GM19238 (cell line): ENCODE measurements around the gene RYK.
"Not testable (repeated sequence)": the region's sequence is repeated elsewhere in the genome, so short reads cannot be mapped to it uniquely, and the experiment has no call there.

ENCODE experiments used
- DNase-seq: peaks from one replicate; pipeline ENCODE4 v3.0.0; 2011; ENCODE audit warnings: low spot score; ENCODE audit not compliant: insufficient read length

Gene RYK

GRCh38 chr3:134216851-134217250, 33.8 kb downstream of the RYK start:
- DNase-seq: no peak

DNA sequence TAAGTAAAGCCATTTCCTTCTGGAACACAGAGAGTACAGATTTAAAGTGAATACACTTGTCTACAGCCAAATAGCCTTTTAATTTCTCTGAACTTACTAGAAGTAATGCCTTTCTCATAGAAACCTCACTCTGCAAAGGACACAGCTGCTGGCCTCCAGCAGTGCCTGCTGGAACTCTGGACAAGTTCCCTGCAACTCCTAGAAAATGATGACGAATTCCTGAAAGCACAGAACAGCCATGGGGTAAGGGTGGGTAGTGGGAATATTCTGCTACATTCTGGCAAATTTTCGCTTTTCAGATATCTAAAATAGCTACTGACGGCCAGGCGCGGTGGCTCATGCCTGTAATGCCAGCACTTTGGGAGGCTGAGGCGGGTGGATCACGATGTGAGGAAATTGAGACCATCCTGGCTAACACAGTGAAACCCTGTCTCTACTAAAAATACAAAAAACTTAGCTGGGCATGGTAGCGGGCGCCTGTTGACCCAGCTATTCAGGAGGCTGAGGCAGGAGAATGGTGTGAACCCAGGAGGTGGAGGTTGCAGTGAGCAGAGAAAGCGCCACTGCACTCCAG, 34.4 kb downstream of the RYK start:
- DNase-seq: no peak

DNA sequence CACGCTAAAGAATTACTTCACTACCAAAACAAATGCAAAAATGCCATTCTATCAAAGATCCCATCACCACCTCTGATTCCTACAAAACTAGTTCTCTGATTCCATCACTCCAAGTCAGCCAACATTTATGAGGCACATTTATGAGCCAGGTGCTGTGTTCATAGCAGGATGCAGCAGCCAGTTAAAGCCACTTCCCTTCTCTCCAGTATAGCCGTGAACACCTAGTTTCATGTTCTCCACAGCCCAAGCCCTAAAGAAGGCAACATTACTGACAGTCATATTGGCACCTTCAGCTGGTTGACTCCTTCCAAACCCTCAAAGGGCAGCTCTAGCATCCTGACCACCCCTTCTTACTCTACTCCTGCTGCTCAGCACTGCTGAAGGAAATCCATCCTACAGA, 36.4 kb downstream of the RYK start:
- DNase-seq: no peak

GRCh38 chr3:134212967-134213665, 37.5 kb downstream of the RYK start:
- DNase-seq: peak; percentile 23

GRCh38 chr3:134211797-134212196, 38.9 kb downstream of the RYK start:
- peak; percentile 11 for DNase-seq

GRCh38 chr3:134205451-134205850, 45.2 kb downstream of the RYK start:
- no peak for DNase-seq

DNA sequence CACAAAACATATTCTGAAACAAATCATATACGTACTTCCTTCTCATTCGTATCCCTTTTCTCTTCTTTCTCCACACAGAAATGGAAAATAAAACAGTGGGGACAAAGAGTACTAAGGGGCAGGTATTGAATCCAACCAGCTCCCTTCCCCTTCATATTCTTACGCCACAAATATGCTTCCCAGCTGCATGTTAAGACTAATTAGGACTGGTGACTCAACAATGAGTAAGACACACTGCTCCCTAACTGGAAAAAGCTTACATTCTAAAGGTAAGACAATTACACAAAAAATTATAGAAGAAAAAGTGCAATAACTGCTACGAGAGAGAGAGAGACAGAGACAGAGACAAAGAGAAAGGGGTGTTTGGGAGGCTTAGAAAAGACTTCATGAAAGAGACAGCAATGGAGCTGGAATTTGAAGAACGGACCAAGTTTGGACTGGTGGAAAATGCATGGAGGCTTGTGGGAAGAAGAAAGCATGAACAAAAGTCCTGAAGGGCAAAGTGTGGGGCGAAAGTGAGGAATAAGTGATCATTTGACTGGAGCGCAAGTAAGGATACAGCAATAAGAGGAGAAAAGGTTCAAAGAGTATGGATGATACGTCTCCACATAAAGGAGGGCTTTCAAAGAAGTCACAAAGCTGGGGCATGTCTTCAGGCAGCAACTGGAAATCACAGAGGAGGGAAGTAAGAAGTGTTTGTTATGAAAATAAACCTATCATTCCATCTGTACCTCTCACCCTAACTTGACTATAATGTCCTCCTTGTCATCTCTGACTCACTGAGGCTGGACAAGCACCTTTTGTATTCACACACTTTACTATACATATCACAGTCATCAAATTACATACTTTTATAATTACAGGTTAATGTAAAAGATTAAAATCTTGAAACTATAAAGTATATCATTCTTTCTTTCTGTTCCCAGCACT, 49.2 kb downstream of the RYK start:
- DNase-seq: no peak

DNA sequence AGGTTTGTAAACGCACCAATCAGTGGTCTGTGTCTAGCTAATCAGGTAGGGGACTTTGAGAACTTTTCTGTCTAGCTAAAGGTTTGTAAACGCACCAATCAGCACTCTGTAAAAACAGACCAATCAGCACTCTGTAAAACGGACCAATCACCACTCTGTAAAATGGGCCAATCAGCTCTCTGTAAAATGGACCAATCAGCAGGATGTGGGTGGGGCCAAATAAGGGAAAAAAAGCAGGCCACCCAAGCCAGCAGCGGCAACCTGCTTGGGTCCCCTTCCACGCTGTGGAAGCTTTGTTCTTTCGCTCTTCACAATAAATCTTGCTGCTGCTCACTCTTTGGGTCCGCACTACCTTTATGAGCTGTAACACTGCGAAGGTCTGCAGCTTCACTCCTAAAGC, 50.8 kb downstream of the RYK start:
- not testable (repeated sequence) for DNase-seq

- no peak for DNase-seq
Measured at GRCh38 chr3:134199240-134199639, 51.4 kb downstream of the RYK start.

GRCh38 chr3:134198414-134198813, 52.2 kb downstream of the RYK start:
- no peak for DNase-seq

DNA sequence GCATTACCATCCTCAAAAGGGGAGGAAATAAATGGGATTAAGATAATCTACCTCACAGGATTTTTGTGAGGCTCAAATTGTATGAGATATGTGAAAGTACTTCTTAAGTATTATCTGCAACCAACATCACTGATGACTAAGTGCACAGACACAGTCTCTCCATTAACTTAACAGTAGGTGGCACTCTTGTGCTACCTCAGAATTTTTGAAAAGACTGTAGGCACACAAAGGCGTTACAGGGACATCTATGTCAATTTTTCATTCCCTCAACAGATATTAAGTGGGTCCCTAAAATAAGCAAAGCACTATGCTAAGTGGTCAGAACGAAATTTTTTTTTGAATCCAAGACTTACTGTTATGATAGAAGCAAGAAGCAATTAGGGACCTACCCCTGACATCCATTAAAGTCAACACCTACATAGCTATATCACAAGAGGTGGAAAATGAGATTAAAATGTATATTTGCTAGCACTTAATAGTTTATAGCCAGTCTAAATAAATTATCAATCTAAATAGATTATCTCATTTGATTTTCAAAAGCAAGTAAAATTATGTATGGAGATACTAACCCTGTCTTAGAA, 52.9 kb downstream of the RYK start:
- no peak for DNase-seq

DNA sequence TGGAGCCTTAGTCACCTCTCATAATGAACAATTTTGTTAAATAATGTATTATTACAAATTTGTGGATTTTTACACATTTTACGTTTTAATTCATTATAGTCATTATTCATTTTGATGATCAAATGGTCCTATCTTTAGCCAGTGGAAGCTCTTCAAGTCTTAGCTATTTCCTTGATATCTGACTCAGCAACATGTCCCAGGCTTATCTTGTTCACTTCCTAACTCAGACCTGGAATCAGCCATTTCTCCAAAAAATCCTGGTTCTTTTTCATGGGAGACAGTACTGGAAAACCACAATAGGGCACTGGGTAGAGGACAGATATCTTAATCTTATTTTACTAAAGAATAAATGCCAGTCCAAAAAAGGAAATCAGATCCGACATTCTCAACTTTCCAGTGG, 56.4 kb downstream of the RYK start:
- DNase-seq: no peak

GRCh38 chr3:134190250-134190649, 60.4 kb downstream of the RYK start:
- DNase-seq: no peak

- DNase-seq: no peak
Measured at GRCh38 chr3:134189849-134190248, 60.8 kb downstream of the RYK start.

- DNase-seq: no peak
Measured at GRCh38 chr3:134186391-134186790, 64.3 kb downstream of the RYK start.

DNA sequence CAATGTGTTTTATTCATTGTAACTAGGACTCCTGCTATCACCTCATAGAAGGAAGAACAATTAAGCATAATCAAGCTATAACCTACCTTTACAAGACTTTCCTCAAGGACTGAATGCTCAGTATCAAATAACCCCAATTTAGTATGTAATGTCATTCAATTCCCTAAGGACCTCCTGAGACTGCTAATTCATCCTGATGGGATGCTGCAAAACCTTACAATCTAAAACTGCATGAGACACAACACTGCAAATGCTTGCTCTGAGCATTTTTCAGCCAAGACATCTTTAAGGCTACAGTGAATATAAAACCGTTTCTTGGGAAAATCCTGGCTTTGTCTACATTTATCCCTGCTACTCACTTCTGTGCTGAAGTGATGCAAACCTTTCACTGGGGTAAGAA, 69.9 kb downstream of the RYK start:
- DNase-seq: no peak

GRCh38 chr3:134179508-134179907, 71.2 kb downstream of the RYK start:
- DNase-seq: no peak

- no peak for DNase-seq
Measured at GRCh38 chr3:134163096-134163495, 87.6 kb downstream of the RYK start.

DNA sequence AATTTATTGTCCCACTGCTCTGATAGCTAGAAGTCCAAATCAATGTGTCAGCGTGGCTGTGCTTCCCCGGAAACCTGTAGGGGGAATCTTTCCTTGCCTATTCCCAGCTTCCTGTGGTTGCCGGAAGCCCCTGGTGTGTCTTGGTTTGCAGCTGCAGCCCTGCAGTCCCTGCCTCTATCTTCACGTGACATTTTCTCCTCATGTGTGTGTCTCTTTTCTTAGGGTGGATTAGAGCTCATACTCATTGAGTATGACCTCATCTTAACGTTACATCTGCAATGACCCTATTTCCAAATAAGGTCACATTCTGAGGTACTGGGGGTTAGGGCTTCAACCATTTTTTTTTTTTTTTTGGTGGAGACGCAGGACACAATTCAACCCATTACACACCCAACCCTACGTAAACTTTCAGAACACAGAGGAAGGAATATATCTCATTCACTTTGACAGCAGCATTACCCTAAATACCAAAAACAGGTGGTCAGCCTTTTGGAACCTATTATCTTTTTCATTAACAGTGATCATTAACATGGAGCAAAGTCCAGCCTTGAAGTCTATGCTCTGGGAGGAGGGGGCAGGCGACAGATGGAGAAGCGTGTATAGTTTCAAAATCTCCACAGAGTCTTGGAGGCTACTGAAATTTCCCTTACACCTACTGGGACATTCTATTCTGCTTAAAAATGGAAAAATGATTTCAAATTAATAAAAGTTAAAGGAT, 88.6 kb downstream of the RYK start:
- no peak for DNase-seq

DNA sequence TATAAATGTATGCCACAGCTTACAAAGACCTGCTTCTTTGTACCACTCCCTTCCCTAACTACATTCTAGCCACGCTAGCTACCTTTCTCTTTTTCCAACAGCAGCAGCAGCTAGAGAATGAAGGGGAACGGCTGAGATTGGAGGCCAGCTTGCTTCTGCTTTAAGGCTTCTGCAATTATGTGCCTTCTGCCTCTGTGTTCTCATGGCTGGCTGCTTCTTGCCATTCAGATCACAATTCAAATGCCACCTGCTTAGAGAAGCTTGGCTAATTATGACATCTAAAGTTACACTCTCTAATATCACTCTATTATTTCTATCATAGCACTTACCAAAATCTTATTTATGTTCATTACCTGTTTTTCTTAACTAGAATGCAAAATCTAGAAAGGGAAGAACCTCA, 95.2 kb downstream of the RYK start:
- no peak for DNase-seq

DNA sequence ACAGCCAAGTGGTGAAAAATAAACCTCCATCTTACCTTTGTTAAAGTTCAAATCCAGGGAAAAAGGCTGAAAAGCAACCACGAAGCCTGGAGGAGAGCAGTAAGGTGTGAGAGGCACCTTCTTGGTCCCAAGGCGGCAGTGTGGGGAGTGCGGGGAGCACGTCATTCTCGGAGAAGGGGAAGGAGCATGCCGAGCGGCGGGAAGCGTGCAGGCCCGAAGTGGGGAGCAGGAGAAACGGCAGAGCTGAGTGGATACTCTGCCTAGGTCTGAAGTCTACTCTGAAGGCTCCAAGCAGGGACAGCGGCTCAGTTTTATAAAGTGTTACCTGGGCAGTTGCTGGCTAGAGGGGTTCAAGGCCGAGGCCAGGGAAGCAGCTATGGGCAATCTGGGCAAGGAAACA, 96.9 kb downstream of the RYK start:
- no peak for DNase-seq
